NOMO-1 (cell line): ENCODE data around the gene RBM15B.

Experiments used
- DNase-seq, 2 experiments: peaks; one replicate each; lab custom pipeline; 2025; ENCODE audit not compliant: unreplicated experiment in 2 of 2; lab: John Stamatoyannopoulos, UW

The RBM15B gene

DNA sequence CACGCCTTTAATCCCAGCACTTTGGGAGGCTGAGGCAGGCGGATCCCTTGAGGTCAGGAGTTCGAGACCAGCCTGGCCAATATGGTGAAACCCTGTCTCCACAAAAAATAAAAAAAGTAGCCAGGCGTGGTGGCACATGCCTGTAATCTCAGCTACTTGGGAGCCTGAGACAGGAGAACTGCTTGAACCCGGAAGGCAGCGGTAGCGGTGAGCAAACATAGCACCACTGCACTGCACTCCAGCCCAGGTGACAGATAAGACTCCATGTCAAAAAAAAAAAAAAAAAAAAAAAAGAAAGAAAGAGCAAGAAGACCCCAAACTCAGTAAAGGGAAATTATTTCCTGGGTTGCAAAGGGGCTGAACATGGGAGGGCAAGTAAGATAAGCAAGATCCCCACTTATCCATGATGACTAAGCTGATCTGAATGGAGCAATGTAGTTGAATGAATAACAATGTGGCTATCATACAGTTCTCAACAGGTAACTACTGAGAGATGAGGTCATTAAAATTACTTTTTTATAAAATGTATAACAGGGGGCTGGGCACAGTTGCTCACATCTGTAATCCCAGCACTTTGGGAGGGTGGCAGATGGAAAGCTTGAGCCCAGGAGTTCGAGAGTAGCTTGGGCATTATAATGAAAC is 46.0 kb downstream of the RBM15B start:
- no peak for DNase-seq

DNA sequence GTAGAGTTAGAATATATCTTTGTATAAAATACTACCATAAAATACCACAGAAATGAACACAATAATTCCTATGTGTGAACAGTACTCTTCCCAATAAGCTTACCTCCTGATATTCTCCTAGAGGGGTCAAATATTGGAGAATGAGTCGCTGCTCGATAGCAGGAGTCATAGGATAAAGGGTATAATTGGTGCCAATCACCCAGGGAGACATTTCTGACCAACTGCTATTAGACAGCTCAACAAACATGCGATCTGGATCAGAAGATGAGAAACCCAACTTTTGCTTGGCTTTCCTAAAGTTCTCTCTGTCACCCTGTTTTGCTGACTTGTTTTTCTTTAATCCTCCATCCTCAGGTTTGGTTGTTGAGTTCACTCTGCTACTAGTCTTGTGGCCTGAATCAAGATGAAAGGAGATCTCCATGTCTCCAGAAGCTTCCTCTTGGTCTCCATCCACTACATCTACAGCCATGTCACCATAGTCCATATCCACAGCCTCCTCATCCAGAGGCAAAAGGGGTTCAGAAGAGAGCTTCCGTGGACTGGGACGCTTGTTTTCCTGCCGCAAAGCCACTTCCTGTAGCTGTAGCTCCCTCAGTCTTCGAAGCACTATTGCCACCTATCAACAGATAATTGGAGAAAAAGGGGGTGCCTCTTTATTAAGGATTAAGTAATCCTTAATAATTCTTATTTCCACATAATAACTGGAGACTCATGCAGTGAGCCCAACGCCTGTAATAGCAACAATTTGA is 50.4 kb downstream of the RBM15B start:
- no peak for DNase-seq

DNA sequence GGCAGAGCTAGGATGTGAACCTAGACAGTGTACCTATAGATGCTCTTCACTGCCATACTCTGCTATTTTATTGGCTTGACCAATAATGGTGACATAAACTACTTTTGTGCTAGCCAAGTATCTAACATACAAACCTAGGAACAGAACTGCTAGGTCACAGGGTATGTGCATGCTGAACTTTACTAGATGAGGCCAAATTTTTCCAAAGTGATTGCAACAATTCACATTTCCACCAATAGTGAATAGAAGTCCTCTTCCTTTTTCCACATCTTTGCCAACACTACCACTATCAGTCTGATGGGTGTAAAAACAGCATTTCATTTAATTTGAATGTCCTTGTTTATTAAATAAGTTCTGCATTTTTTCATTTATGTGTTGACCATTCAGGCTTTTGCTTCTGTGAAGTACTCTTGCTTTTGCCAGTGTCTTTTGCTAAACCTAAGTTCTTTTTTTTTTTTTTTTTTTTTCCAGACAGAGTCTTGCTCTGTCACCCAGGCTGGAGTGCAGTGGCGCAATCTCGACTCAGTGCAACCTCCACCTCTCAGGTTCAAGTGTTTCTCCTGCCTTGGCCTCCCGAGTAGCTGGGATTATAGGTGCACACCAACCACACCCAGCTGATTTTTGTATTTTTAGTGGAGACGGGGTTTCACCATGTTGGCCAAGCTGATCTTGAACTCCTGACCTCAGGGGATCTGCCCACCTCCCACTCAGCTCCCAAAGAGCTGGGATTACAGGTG is 54.6 kb downstream of the RBM15B start:
- no peak for DNase-seq
